ENCODE measurements around the gene MRPL53. TPM values are rescaled to one million over a fixed set of nuclear protein-coding genes. Genes with fewer than 3 reads are reported as not detected.

The MRPL53 gene
- total and polyA plus RNA-seq, 2 experiments from 2014 or later: 7.7 to 65.1 TPM

DNA sequence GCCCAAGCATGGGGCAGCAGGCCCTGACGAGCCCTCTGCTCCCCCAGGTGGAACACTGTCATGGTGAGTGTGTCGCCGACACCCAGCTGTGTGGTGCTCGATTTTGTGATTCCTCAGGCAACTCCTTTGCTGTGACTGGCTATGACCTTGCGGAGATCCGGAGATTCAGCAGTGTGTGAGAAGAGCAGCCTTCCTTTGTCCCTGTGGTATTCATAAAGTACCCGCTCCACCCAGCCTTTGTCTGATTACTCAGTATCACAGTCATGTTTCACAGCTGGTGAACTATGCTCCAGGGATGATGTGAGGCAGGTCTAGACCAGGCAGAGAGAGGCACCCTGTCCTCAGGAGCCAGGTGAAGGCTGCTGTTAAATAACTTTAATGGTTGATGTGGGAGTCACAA is 47.0 kb downstream of the MRPL53 start (continued):
- TF ChIP-seq STAT1 (IDR thresholded peaks at IDR 0.05; ENCODE audit: unreplicated experiment): no peak
- TF ChIP-seq JUNB (IDR thresholded peaks at IDR 0.05; ENCODE audit: unreplicated experiment): no peak

GRCh38 chr2:74424995-74425406 is 47.5 kb downstream of the MRPL53 start:
- Histone ChIP-seq H3K4me2 (no peak overlapping the region), H3K27ac (ENCODE audit: low read depth) (0 out of 2 replicates have a peak overlapping the region, but pooled peaks have one; percentile 32)

More at GRCh38 chr2:74424995-74425406, 47.5 kb downstream of the MRPL53 start:
- Histone ChIP-seq H3F3A (replicated peaks; ENCODE audit: low read depth) (peaks cover 13% of the 10 kb centered on the region; the same call in 1 of the 2 replicates), H3K27me3 (ENCODE audit: insufficient read depth) (peaks cover 13% of the 10 kb centered on the region), H3K9me2 (ENCODE audit: insufficient read depth) (no peaks in the 10 kb centered on the region), H3K4me1 (ENCODE audit: insufficient read depth) (no peaks in the 10 kb centered on the region), H3K36me3 (ENCODE audit: insufficient read depth) (peaks cover 8% of the 10 kb centered on the region; the same call in 1 of the 2 replicates), H4K20me1 (replicated peaks; ENCODE audit: insufficient read depth) (peaks cover 5% of the 10 kb centered on the region; the same call in 1 of the 2 replicates), H3K79me2 (replicated peaks; ENCODE audit: insufficient read depth) (no peaks in the 10 kb centered on the region), H2AFZ (no peak overlapping the region), H3K4me3 (no peak overlapping the region)
- Mint-ChIP-seq H3K4me3 (no peak overlapping the region), H3K9me3 (no peaks in the 10 kb centered on the region), H3K27ac (no peak overlapping the region), H3K4me1 (peaks cover 10% of the 10 kb centered on the region), H3K27me3 (ENCODE audit: insufficient read depth, low read depth, poor library complexity) (peaks cover 39% of the 10 kb centered on the region), H3K36me3 (ENCODE audit: low read depth) (peaks cover 49% of the 10 kb centered on the region)
- no peak for ATAC-seq
- no peak for DNase-seq (ENCODE audit: low spot score)
- no peak for TF ChIP-seq JUNB (IDR thresholded peaks at IDR 0.05; ENCODE audit: unreplicated experiment)
- TF ChIP-seq, protein P1, sequence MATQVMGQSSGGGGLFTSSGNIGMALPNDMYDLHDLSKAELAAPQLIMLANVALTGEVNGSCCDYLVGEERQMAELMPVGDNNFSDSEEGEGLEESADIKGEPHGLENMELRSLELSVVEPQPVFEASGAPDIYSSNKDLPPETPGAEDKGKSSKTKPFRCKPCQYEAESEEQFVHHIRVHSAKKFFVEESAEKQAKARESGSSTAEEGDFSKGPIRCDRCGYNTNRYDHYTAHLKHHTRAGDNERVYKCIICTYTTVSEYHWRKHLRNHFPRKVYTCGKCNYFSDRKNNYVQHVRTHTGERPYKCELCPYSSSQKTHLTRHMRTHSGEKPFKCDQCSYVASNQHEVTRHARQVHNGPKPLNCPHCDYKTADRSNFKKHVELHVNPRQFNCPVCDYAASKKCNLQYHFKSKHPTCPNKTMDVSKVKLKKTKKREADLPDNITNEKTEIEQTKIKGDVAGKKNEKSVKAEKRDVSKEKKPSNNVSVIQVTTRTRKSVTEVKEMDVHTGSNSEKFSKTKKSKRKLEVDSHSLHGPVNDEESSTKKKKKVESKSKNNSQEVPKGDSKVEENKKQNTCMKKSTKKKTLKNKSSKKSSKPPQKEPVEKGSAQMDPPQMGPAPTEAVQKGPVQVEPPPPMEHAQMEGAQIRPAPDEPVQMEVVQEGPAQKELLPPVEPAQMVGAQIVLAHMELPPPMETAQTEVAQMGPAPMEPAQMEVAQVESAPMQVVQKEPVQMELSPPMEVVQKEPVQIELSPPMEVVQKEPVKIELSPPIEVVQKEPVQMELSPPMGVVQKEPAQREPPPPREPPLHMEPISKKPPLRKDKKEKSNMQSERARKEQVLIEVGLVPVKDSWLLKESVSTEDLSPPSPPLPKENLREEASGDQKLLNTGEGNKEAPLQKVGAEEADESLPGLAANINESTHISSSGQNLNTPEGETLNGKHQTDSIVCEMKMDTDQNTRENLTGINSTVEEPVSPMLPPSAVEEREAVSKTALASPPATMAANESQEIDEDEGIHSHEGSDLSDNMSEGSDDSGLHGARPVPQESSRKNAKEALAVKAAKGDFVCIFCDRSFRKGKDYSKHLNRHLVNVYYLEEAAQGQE (IDR thresholded peaks at IDR 0.05; ENCODE audit: unreplicated experiment): no peak
- TF ChIP-seq, protein P2, sequence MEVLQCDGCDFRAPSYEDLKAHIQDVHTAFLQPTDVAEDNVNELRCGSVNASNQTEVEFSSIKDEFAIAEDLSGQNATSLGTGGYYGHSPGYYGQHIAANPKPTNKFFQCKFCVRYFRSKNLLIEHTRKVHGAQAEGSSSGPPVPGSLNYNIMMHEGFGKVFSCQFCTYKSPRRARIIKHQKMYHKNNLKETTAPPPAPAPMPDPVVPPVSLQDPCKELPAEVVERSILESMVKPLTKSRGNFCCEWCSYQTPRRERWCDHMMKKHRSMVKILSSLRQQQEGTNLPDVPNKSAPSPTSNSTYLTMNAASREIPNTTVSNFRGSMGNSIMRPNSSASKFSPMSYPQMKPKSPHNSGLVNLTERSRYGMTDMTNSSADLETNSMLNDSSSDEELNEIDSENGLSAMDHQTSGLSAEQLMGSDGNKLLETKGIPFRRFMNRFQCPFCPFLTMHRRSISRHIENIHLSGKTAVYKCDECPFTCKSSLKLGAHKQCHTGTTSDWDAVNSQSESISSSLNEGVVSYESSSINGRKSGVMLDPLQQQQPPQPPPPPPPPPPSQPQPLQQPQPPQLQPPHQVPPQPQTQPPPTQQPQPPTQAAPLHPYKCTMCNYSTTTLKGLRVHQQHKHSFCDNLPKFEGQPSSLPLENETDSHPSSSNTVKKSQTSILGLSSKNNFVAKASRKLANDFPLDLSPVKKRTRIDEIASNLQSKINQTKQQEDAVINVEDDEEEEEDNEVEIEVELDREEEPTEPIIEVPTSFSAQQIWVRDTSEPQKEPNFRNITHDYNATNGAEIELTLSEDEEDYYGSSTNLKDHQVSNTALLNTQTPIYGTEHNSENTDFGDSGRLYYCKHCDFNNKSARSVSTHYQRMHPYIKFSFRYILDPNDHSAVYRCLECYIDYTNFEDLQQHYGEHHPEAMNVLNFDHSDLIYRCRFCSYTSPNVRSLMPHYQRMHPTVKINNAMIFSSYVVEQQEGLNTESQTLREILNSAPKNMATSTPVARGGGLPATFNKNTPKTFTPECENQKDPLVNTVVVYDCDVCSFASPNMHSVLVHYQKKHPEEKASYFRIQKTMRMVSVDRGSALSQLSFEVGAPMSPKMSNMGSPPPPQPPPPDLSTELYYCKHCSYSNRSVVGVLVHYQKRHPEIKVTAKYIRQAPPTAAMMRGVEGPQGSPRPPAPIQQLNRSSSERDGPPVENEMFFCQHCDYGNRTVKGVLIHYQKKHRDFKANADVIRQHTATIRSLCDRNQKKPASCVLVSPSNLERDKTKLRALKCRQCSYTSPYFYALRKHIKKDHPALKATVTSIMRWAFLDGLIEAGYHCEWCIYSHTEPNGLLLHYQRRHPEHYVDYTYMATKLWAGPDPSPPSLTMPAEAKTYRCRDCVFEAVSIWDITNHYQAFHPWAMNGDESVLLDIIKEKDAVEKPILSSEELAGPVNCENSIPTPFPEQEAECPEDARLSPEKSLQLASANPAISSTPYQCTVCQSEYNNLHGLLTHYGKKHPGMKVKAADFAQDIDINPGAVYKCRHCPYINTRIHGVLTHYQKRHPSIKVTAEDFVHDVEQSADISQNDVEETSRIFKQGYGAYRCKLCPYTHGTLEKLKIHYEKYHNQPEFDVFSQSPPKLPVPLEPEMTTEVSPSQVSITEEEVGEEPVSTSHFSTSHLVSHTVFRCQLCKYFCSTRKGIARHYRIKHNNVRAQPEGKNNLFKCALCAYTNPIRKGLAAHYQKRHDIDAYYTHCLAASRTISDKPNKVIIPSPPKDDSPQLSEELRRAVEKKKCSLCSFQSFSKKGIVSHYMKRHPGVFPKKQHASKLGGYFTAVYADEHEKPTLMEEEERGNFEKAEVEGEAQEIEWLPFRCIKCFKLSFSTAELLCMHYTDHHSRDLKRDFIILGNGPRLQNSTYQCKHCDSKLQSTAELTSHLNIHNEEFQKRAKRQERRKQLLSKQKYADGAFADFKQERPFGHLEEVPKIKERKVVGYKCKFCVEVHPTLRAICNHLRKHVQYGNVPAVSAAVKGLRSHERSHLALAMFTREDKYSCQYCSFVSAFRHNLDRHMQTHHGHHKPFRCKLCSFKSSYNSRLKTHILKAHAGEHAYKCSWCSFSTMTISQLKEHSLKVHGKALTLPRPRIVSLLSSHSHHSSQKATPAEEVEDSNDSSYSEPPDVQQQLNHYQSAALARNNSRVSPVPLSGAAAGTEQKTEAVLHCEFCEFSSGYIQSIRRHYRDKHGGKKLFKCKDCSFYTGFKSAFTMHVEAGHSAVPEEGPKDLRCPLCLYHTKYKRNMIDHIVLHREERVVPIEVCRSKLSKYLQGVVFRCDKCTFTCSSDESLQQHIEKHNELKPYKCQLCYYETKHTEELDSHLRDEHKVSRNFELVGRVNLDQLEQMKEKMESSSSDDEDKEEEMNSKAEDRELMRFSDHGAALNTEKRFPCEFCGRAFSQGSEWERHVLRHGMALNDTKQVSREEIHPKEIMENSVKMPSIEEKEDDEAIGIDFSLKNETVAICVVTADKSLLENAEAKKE (CRISPR knock-in tag; IDR thresholded peaks at IDR 0.05): no peak
- peak; percentile 38 for TF ChIP-seq POLR2AphosphoS5 (IDR thresholded peaks at IDR 0.05; ENCODE audit: low read depth)
- TF ChIP-seq EZH2phosphoT487 (IDR thresholded peaks at IDR 0.05; ENCODE audit: unreplicated experiment): no peak
- no peak for TF ChIP-seq ZNF331 (CRISPR knock-in tag; IDR thresholded peaks at IDR 0.05; ENCODE audit: low read depth)
- no peak for TF ChIP-seq ZNF114 (CRISPR knock-in tag; IDR thresholded peaks at IDR 0.05)
